Thyroid gland (tissue), 4 donors: ENCODE measurements around the gene DHRS4.
"Not testable (repeated sequence)": the region's sequence is repeated elsewhere in the genome, so short reads cannot be mapped to it uniquely, and the experiment has no call there.

Source experiments
- POLR2A ChIP-seq, 2 donors: fragments of 450-650 bp; IDR thresholded peaks; one replicate each; pipeline ENCODE4 v1.6.1; 2017; ENCODE audit warnings: antibody characterized with exemption in 2 of 2, mild to moderate bottlenecking in 2 of 2, moderate library complexity in 1 of 2
- TF ChIP-seq, protein P1 (sequence below), 6 experiments: fragments of 200-600 bp in 3 of 6; fragments of 450-650 bp in 3 of 6; sonication (generic) in 3 of 6; IDR thresholded peaks; one replicate each; pipeline ENCODE4 v1.5.1; 2016 to 2019; ENCODE audit warnings: antibody characterized with exemption in 6 of 6, mild to moderate bottlenecking in 2 of 6, inconsistent platforms in 1 of 6, moderate library complexity in 1 of 6

DNA sequence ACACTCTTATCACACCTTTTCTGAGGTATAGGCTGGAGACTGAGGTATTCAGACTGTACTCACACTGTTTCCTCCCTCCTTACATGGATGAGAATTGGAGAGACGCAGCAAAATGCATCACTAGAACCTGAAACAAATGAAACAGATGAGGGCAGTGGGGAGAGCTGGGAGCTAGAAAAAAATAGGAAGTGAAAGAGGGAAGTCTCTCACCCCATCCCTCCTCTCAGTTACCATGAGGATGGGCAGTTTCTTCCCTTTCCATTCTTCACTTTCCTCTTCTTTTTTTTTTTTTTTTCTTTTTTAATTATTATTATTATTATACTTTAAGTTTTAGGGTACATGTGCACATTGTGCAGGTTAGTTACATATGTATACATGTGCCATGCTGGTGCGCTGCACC, 48.1 kb downstream of the DHRS4 start:
- TF ChIP-seq, protein P1, sequence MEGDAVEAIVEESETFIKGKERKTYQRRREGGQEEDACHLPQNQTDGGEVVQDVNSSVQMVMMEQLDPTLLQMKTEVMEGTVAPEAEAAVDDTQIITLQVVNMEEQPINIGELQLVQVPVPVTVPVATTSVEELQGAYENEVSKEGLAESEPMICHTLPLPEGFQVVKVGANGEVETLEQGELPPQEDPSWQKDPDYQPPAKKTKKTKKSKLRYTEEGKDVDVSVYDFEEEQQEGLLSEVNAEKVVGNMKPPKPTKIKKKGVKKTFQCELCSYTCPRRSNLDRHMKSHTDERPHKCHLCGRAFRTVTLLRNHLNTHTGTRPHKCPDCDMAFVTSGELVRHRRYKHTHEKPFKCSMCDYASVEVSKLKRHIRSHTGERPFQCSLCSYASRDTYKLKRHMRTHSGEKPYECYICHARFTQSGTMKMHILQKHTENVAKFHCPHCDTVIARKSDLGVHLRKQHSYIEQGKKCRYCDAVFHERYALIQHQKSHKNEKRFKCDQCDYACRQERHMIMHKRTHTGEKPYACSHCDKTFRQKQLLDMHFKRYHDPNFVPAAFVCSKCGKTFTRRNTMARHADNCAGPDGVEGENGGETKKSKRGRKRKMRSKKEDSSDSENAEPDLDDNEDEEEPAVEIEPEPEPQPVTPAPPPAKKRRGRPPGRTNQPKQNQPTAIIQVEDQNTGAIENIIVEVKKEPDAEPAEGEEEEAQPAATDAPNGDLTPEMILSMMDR (IDR thresholded peaks at IDR 0.05): not testable (repeated sequence)
- TF ChIP-seq POLR2A (IDR thresholded peaks at IDR 0.05): not testable (repeated sequence)
